Kidney epithelial cell (primary cell): ENCODE measurements around the gene ZNF782. TPM values are rescaled to one million over a fixed set of nuclear protein-coding genes. Genes with fewer than 3 reads are reported as not detected.
"Not testable (repeated sequence)": the region's sequence is repeated elsewhere in the genome, so short reads cannot be mapped to it uniquely, and the experiment has no call there.

Experiments
- DNase-seq: peaks from one replicate; pipeline ENCODE4 v3.0.0-alpha.2; 2010; ENCODE audit warnings: low read depth
- H3K27me3 ChIP-seq: 2 replicates; pipeline ENCODE4 v1.6.0; 2011; ENCODE audit warnings: low read length; ENCODE audit not compliant: control insufficient read depth, insufficient read depth
- H3K36me3 ChIP-seq: 2 replicates; pipeline ENCODE4 v1.5.1; 2011; ENCODE audit warnings: low read length; ENCODE audit not compliant: control insufficient read depth, insufficient read depth
- H3K4me3 ChIP-seq: 2 replicates; pipeline ENCODE4 v1.5.1; 2011; ENCODE audit warnings: low read depth, mild to moderate bottlenecking, control low read depth, low read length
- CTCF ChIP-seq: IDR thresholded peaks from 2 replicates; pipeline ENCODE4 v1.5.1; 2011; ENCODE audit warnings: mild to moderate bottlenecking, moderate library complexity, low read length, control low read depth, inconsistent platforms; ENCODE audit not compliant: insufficient read depth, poor library complexity, severe bottlenecking
- total RNA-seq: library from RNA; depleted of rRNA; stranded (reverse); fragments of >200 nt; gene quantifications from 2 replicates; pipeline ENCODE4 v1.2.3, GENCODE V29; 2015

The ZNF782 gene
- total RNA-seq, result 2.1 and 3.9 TPM in 2 replicates

GRCh38 chr9:96853781-96854650 lies at the start of gene ZNF782:
ZNF782 (minus strand) TSS chr9:96854514; CDS start chr9:96851961, 2,553 bp downstream.
- Histone ChIP-seq H3K4me3 (peak within 1 kb of the TSS; percentile 82), H3K27me3 (no peaks in the 10 kb centered on the region), H3K36me3 (no peaks in the 10 kb centered on the region)
- TF ChIP-seq CTCF, result no peak
- DNase-seq, result peak; percentile 82

- H3K27me3 ChIP-seq, DNase-seq, H3K4me3 ChIP-seq, H3K36me3 ChIP-seq: not testable (repeated sequence)
These were observed 45.7 kb upstream of the ZNF782 start for GRCh38 chr9:96900010-96900409.

- no peak for TF ChIP-seq CTCF
These were observed 37.8 kb upstream of the ZNF782 start for GRCh38 chr9:96892131-96892530.

GRCh38 chr9:96888591-96888990 lies 34.3 kb upstream of the ZNF782 start:
- DNase-seq, result no peak
- Histone ChIP-seq H3K27me3 (no peaks in the 10 kb centered on the region), H3K4me3 (no peak overlapping the region), H3K36me3 (no peaks in the 10 kb centered on the region)
- TF ChIP-seq CTCF, result no peak

More at GRCh38 chr9:96892131-96892530, 37.8 kb upstream of the ZNF782 start:
- no peak for DNase-seq
- H3K27me3 ChIP-seq, result no peaks in the 10 kb centered on the region
- no peak overlapping the region for H3K4me3 ChIP-seq
- no peaks in the 10 kb centered on the region for H3K36me3 ChIP-seq

GRCh38 chr9:96885424-96885823 lies 31.1 kb upstream of the ZNF782 start:
- no peak overlapping the region for H3K4me3 ChIP-seq
- DNase-seq, result no peak
- H3K36me3 ChIP-seq, result no peaks in the 10 kb centered on the region
- H3K27me3 ChIP-seq, result no peaks in the 10 kb centered on the region
- no peak for TF ChIP-seq CTCF

GRCh38 chr9:96884443-96884842 lies 30.1 kb upstream of the ZNF782 start:
- H3K4me3 ChIP-seq, result no peak overlapping the region
- no peaks in the 10 kb centered on the region for H3K36me3 ChIP-seq
- TF ChIP-seq CTCF, result no peak
- no peaks in the 10 kb centered on the region for H3K27me3 ChIP-seq
- DNase-seq, result peak; percentile 91
